Measurements from ENCODE around the gene TNXB.
"Not testable (repeated sequence)": the region's sequence is repeated elsewhere in the genome, so short reads cannot be mapped to it uniquely, and the experiment has no call there.

- not testable (repeated sequence) for TF ChIP-seq CTCF, POLR2A (IDR thresholded peaks at IDR 0.05)
Measured at GRCh38 chr6:32043589-32044380, 65.4 kb downstream of the TNXB start.
